SJSA1 (cell line): ENCODE data around the gene LHFPL2. TPM values are rescaled to one million over a fixed set of nuclear protein-coding genes. Genes with fewer than 3 reads are reported as not detected.
"Not testable (repeated sequence)": the region's sequence is repeated elsewhere in the genome, so short reads cannot be mapped to it uniquely, and the experiment has no call there.

Experiments
- DNase-seq, 2 experiments: peaks; one replicate each; pipeline ENCODE4 v3.0.0-alpha.2; 2015 to 2020; ENCODE audit warnings: low spot score in 2 of 2, low read depth in 1 of 2
- H3K27ac ChIP-seq: fragments of 250-450 bp; sonication (Bioruptor Pico); 2 replicates; pipeline ENCODE4 v1.5.1; 2020; ENCODE audit warnings: mild to moderate bottlenecking, moderate library complexity
- H3K27me3 ChIP-seq: fragments of 250-450 bp; sonication (Bioruptor Pico); replicated peaks from 2 replicates; pipeline ENCODE4 v1.5.1; 2020; ENCODE audit warnings: mild to moderate bottlenecking, moderate library complexity
- H3K36me3 ChIP-seq: fragments of 250-450 bp; sonication (Bioruptor Pico); 2 replicates; pipeline ENCODE4 v1.5.1; 2020; ENCODE audit warnings: mild to moderate bottlenecking
- H3K4me1 ChIP-seq: fragments of 250-450 bp; sonication (Bioruptor Pico); replicated peaks from 2 replicates; pipeline ENCODE4 v1.6.1; 2021; ENCODE audit warnings: mild to moderate bottlenecking
- H3K4me3 ChIP-seq: fragments of 250-450 bp; sonication (Bioruptor Pico); 2 replicates; pipeline ENCODE4 v1.5.1; 2020; ENCODE audit warnings: mild to moderate bottlenecking
- H3K9me3 ChIP-seq: fragments of 250-450 bp; sonication (Bioruptor Pico); replicated peaks from 2 replicates; pipeline ENCODE4 v1.5.1; 2020; ENCODE audit warnings: mild to moderate bottlenecking
- total RNA-seq: library from RNA; depleted of rRNA; stranded (reverse); fragments of >200 nt; shearing (Covaris generic); gene quantifications from 2 replicates; pipeline ENCODE4 v1.2.3, GENCODE V29; 2014; rRNA removed

Gene LHFPL2
- total RNA-seq = 19.3 and 45.7 TPM in 2 replicates

GRCh38 chr5:78648359-78649210 is at the start of gene LHFPL2:
TSS of gene LHFPL2 (minus strand) at chr5:78648772. CDS start at chr5:78510213, 138,559 bp downstream.
- peak within 1 kb of the TSS; percentile 94 for H3K4me3 ChIP-seq
- peaks cover 19% of the 10 kb centered on the region for H3K36me3 ChIP-seq
- H3K27me3 ChIP-seq = no peaks in the 10 kb centered on the region
- H3K27ac ChIP-seq = peak within 1 kb of the TSS; percentile 81
- peak; percentile 62 to 73 for DNase-seq
- H3K4me1 ChIP-seq = peaks cover 41% of the 10 kb centered on the region
- H3K9me3 ChIP-seq = no peaks in the 10 kb centered on the region

GRCh38 chr5:78696637-78697036 is 48.1 kb upstream of the LHFPL2 start:
- H3K9me3 ChIP-seq = no peaks in the 10 kb centered on the region
- H3K4me1 ChIP-seq = peaks cover 22% of the 10 kb centered on the region
- no peaks in the 10 kb centered on the region for H3K27me3 ChIP-seq
- H3K4me3 ChIP-seq = no peak overlapping the region
- H3K36me3 ChIP-seq = no peaks in the 10 kb centered on the region
- no peak for DNase-seq
- no peak overlapping the region for H3K27ac ChIP-seq

GRCh38 chr5:78696052-78696451 is 47.5 kb upstream of the LHFPL2 start:
- not testable (repeated sequence) for H3K27me3 ChIP-seq, H3K27ac ChIP-seq, H3K9me3 ChIP-seq

GRCh38 chr5:78693339-78693738 is 44.8 kb upstream of the LHFPL2 start:
- no peak for DNase-seq
- H3K4me1 ChIP-seq = peaks cover under 1% of the 10 kb centered on the region; the same call in 1 of the 2 replicates
- H3K27ac ChIP-seq = no peak overlapping the region
- H3K27me3 ChIP-seq = no peaks in the 10 kb centered on the region
- no peak overlapping the region for H3K4me3 ChIP-seq
- no peaks in the 10 kb centered on the region for H3K36me3 ChIP-seq
- no peaks in the 10 kb centered on the region for H3K9me3 ChIP-seq

More at GRCh38 chr5:78696052-78696451, 47.5 kb upstream of the LHFPL2 start:
- peaks cover 22% of the 10 kb centered on the region for H3K4me1 ChIP-seq
- H3K36me3 ChIP-seq, H3K4me3 ChIP-seq, DNase-seq: not testable (repeated sequence)

GRCh38 chr5:78691084-78691960 is 42.8 kb upstream of the LHFPL2 start:
- Histone ChIP-seq H3K4me1 (no peaks in the 10 kb centered on the region), H3K36me3 (no peaks in the 10 kb centered on the region), H3K9me3 (no peaks in the 10 kb centered on the region), H3K4me3 (no peak overlapping the region), H3K27me3 (no peaks in the 10 kb centered on the region), H3K27ac (no peak overlapping the region)
- DNase-seq = no peak

GRCh38 chr5:78690253-78690972 is 41.8 kb upstream of the LHFPL2 start:
- Histone ChIP-seq H3K27me3 (no peaks in the 10 kb centered on the region), H3K27ac (no peak overlapping the region), H3K4me3 (no peak overlapping the region), H3K9me3 (no peaks in the 10 kb centered on the region), H3K36me3 (no peaks in the 10 kb centered on the region), H3K4me1 (no peaks in the 10 kb centered on the region)
- no peak for DNase-seq

- Histone ChIP-seq H3K9me3 (no peaks in the 10 kb centered on the region), H3K27me3 (no peaks in the 10 kb centered on the region), H3K36me3 (no peaks in the 10 kb centered on the region), H3K4me1 (no peaks in the 10 kb centered on the region), H3K27ac (no peak overlapping the region), H3K4me3 (no peak overlapping the region)
- no peak for DNase-seq
Observed at GRCh38 chr5:78689540-78690252, 41.1 kb upstream of the LHFPL2 start.

- not testable (repeated sequence) for H3K9me3 ChIP-seq, DNase-seq, H3K4me1 ChIP-seq, H3K27ac ChIP-seq, H3K4me3 ChIP-seq, H3K36me3 ChIP-seq, H3K27me3 ChIP-seq
Observed at GRCh38 chr5:78687514-78687913, 38.9 kb upstream of the LHFPL2 start.

GRCh38 chr5:78683905-78684304 is 35.3 kb upstream of the LHFPL2 start:
- H3K36me3 ChIP-seq, DNase-seq, H3K9me3 ChIP-seq, H3K4me3 ChIP-seq, H3K27ac ChIP-seq, H3K27me3 ChIP-seq, H3K4me1 ChIP-seq: not testable (repeated sequence)

- no peak overlapping the region for H3K27ac ChIP-seq
- no peaks in the 10 kb centered on the region for H3K27me3 ChIP-seq
- no peaks in the 10 kb centered on the region for H3K36me3 ChIP-seq
- H3K4me1 ChIP-seq = peaks cover 19% of the 10 kb centered on the region
- H3K4me3 ChIP-seq = no peak overlapping the region
- no peak for DNase-seq
- no peaks in the 10 kb centered on the region for H3K9me3 ChIP-seq
Observed at GRCh38 chr5:78679905-78680304, 31.3 kb upstream of the LHFPL2 start.

- Histone ChIP-seq H3K27ac (peak overlapping the region; percentile 67), H3K4me3 (no peak overlapping the region), H3K27me3 (no peaks in the 10 kb centered on the region), H3K9me3 (no peaks in the 10 kb centered on the region), H3K4me1 (peaks cover 21% of the 10 kb centered on the region), H3K36me3 (no peaks in the 10 kb centered on the region)
- DNase-seq = peak; percentile 67 to 75
Observed at GRCh38 chr5:78677777-78678668, 29.5 kb upstream of the LHFPL2 start.

- no peaks in the 10 kb centered on the region for H3K36me3 ChIP-seq
- H3K4me1 ChIP-seq = peaks cover 21% of the 10 kb centered on the region
- no peak for DNase-seq
- H3K9me3 ChIP-seq = no peaks in the 10 kb centered on the region
- no peak overlapping the region for H3K4me3 ChIP-seq
- no peak overlapping the region for H3K27ac ChIP-seq
- H3K27me3 ChIP-seq = no peaks in the 10 kb centered on the region
Observed at GRCh38 chr5:78675956-78676730, 27.6 kb upstream of the LHFPL2 start.
